ENCODE results near the gene AVL9.
"Not testable (repeated sequence)": the region's sequence is repeated elsewhere in the genome, so short reads cannot be mapped to it uniquely, and the experiment has no call there.

The AVL9 gene

GRCh38 chr7:32496052-32496813, 944 bp downstream of the AVL9 start:
- no peak for DNase-seq (ENCODE audit: low read depth, low spot score)

- not testable (repeated sequence) for DNase-seq (ENCODE audit: low read depth, low spot score)
Observed at GRCh38 chr7:32499755-32500154, 4.5 kb downstream of the AVL9 start.

- DNase-seq (ENCODE audit: low read depth, low spot score): not testable (repeated sequence)
Observed at GRCh38 chr7:32500216-32500615, 4.9 kb downstream of the AVL9 start.

GRCh38 chr7:32500922-32501341, 5.6 kb downstream of the AVL9 start:
- no peak for DNase-seq (ENCODE audit: low read depth, low spot score)

- no peak for DNase-seq (ENCODE audit: low read depth, low spot score)
Observed at GRCh38 chr7:32501522-32501921, 6.2 kb downstream of the AVL9 start.

DNA sequence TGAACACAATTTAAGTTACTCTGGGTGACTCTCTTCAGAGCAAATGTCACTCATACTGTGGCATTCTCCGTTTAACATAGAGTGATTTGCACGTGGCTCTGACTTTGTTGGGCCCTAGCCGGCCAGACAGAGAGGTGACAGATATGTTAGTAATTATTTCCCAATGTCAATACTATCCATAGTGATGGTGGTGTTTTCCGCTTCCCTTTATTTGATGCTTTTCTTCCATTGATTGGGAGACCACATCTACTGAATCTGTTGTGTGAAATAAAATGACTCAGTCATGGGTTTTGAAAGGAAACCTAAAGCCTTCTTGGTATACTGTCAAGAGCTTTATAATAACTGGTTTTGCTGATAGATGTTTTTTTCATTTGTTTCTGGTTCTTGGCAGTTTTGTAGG, 7.4 kb downstream of the AVL9 start:
- no peak for DNase-seq (ENCODE audit: low read depth, low spot score)

DNA sequence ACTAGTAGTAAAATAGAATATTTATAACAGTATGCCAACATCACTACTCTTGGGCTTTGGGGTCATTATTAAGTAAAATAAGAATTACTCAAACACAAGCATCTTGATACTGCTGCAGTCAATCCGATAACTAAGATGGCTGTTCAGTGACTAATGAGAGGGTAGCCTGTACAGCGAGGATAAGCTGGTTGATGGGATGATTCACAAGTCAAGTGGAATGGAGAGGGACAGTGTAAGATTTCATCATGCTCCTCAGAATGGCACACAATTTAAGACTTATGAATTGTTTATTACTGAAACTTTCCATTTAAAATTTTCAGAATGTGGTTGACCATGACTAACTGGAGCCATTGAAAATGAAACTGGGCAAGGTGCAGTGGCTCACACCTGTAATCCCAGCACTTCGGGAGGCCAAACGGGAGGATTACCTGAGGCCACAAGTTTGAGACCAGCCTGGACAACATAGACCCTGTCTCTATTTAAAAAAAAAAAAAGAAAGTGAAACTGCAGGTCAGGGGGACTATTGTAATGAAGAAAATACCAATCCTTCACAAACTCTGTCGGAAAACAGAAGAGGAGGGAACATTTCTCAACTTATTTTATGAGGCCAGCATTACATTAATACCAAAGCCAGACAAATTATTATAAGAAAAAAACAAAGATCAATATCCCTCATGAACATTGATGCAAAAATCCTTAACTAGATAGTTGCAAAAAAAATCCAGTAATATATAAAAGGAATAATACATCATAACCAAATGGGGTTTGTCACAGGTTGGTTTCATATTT, 11.2 kb downstream of the AVL9 start:
- DNase-seq (ENCODE audit: low read depth, low spot score): no peak

GRCh38 chr7:32507414-32507813, 12.1 kb downstream of the AVL9 start:
- no peak for DNase-seq (ENCODE audit: low read depth, low spot score)

DNA sequence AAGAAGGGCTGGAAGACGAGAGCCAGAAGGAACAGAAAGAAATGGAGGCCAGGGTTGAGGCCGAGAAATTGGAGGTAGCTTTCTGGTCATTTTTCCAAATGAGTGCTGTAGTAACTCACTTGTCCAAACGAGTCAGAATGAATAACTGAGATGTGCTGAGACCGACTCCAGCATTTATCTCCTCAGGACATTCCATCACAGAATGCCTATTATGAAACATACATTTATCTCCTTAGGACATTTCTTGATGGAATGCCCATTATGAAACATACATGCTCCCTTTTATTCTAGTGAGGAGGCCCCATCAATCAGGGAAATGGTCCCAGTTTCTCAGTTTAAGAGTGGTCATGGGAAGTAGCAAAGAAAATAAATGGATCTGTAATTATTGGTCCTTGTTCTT, 16.5 kb downstream of the AVL9 start:
- no peak for DNase-seq (ENCODE audit: low read depth, low spot score)

DNA sequence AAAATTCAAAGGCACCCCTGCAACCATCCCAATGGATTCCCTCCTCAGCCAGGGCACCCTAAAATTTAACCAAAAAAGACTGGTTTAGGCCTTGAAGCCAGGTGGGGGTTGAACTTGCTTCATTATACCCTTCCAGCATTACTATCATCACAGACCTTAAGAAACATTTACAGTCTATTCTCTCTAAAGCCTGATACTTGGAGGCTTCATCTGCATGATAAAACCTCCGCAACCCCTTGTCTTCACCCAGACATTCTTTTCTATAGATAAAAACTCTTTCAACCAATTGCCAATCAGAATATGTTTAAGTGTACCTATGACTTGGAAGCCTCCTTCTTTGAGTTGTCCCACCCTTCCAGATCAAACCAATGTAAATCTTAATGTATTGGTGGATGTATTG, 17.9 kb downstream of the AVL9 start:
- no peak for DNase-seq (ENCODE audit: low read depth, low spot score)

DNA sequence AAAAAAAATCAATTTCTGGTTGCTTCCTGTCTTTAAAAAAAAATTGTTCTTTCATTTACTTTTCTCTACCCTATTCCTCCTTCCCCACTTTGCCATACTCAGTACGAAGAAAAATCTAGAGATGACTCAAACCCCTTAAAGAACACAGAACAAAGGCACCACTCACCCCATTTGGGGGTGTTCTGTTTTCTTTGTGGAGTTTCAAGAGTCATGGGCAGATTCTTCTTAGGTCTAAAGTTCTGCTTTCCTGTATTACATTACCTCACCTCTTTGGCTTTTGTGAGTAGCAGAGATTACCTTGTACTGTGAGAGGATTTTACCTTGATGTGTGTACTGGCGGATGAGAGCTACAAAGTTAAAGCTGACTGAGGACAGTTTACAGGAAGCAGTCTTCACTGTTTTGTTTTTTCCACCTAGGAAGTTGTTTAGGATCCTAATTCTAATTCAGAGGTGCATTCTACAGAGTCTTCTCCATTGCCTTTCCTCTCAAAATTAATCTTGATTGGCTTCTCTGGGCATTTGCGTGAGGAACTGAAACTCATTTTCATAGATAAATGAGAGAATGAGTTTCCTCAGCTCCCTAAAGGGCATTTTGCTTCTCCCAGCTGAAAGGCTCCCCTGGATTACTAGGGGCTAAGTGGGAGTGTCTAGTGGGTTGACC, 20.7 kb downstream of the AVL9 start:
- no peak for DNase-seq (ENCODE audit: low read depth, low spot score)

DNA sequence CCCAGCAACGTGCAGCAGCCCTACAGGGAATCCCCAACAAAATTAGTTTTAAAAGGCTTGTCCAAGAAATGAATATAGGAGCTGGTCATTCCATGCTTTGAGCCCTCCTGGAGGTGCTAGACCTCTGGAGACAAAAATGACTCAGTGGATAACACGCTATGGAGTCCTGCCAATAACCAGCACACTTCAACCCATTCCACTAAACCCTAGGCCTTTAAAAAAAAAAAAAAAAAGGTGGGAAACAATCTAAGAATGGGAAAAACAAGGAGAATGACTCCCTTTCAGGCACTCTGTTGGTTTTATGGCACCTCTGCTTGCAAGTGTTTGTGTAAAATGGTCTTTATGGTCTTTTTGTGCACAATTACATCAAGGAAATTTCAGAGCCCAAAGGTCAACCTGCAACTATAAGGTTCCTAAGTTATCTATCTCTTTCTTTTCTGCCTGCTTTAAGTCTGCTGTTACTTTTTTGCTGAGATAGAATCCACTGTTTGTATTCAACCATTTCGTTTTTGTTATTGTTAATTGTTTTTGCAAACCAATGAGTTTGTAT, 21.3 kb downstream of the AVL9 start:
- DNase-seq (ENCODE audit: low read depth, low spot score): no peak

DNA sequence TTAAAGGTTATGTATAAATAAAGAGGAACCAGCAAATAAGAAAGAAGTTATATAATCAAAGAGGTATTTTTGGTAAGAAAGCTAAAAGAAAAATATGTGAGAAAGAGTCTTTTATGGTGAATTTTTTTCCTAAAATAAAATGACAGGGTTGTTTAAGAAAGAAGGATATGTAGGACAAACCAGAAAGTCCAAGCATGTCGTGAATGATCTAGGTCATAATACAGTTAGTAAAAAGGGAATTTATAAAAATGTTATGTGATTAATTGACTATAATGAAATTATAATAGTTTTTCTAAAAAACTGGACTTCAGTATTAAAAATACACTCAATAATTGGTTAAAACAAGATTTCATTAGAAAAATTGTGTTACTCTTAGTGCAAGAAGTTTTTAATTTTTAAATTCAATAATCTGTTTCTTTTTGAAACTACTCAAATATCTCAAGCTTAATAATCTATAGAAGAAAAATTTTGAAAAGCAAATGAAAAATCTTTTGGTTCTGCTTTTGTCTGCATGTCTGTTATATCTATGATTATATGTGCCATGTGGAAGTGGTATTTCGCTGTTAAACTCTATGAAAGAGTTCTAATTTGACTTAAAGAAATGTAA, 23.3 kb downstream of the AVL9 start:
- no peak for DNase-seq (ENCODE audit: low read depth, low spot score)

GRCh38 chr7:32519763-32520162, 24.5 kb downstream of the AVL9 start:
- DNase-seq (ENCODE audit: low read depth, low spot score): no peak

- no peak for DNase-seq (ENCODE audit: low read depth, low spot score)
Observed at GRCh38 chr7:32522746-32523530, 27.6 kb downstream of the AVL9 start.

DNA sequence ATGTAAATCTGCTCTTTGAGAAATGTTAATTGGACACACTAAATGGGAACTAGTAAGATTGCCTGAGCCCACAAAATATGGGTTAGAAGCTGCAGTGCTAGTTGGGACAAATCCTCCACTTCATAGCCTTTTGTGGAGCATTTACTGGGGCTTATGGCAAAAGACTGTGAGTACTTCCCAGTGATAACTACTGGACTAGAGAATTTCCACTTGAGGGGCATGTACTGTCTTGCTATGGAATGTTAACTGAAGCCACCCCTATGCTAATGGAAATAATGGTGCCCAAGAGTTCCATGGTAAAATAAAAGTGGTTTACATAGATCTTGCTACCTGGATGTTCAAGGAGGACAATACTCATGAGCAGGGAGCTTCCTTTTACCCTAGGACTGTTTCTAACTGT, 29.3 kb downstream of the AVL9 start:
- no peak for DNase-seq (ENCODE audit: low read depth, low spot score)

- DNase-seq (ENCODE audit: low read depth, low spot score): no peak
Observed at GRCh38 chr7:32525839-32526238, 30.6 kb downstream of the AVL9 start.

- no peak for DNase-seq (ENCODE audit: low read depth, low spot score)
Observed at GRCh38 chr7:32531402-32531801, 36.1 kb downstream of the AVL9 start.

DNA sequence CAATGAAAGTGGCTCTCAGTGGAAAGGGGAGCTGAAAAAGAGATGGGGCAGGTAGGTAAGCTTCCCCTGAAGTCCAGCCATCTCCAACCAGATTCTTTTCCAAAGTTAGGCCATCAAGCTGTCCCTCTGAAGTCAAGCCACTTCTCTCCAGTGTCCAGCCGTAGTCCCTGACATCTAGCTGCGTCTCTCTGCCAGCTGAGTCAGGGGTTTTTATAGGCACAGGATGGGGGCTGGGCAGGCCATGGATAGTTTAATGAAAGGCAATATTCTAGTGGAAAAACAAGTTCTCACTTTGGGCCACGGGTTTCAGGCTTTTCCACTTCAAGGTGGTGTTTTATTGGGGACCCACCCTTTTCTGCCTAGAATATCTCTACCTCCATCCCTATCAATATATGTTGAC, 36.8 kb downstream of the AVL9 start:
- DNase-seq (ENCODE audit: low read depth, low spot score): no peak

DNA sequence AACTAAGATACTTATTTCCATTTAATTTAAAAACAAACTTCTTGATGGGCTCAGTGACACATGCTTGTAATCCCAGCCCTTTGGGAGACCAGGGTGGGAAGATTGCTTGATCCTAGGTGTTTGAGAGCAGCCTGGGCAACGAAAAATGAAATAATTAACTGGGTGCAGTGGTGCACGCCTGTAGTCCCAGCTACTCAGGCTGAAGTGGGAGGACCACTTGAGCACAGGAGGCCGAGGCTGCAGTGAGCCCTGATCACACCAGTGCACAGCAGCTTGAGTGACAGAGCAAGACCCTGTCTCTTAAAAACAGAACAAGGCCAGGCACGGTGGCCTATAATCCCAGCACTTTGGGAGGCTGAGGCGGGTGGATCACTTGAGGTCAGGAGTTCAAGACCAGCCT, 37.4 kb downstream of the AVL9 start:
- no peak for DNase-seq (ENCODE audit: low read depth, low spot score)

All from smooth muscle cell of the brain vasculature (primary cell).